NCI-H524 (cell line): Measurements from ENCODE around the gene WWC1.
"Not testable (repeated sequence)": the region's sequence is repeated elsewhere in the genome, so short reads cannot be mapped to it uniquely, and the experiment has no call there.

Experiments
- DNase-seq, 2 experiments: peaks; one replicate each; lab custom pipeline; 2025; lab: John Stamatoyannopoulos, UW

The WWC1 gene

DNA sequence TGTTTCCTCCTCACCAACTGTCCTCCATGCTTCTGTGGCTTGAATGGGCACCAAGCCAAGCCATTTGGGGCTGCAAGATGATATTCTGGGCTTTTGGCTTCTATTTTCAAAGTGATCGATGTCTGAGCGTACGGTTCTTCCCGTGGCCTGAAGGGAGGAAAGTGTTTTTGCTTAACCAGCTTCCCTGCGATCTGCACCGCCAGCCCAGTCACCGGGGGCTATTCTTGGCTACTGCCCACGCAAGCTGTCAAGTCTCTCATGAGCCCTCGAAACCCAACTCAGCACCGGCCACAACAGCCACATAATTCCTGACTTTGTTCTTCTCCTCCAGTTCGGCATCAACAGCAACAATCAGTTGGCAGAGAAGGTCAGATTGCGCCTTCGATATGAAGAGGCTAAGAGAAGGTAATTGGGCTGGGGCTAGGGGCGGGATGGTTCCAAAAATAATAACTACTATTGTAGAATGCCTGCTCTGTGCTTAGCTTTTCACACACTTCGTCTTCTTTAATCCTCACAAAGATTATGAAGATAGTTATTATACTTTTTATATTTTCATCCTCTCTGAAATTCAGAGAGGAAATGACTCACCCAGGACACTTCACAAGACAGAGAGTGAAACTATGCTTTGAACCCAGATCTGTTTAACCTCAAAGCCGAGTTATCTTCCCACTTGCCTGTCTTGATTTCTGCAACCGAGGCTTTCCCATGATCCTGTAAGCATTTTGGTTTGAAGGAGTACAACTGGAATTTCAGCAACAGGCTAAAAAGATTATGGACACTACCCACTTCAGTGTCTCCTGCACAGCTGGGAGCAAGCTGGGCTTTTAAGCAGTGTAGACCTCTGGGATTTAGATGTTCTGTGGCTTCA lies 118.4 kb downstream of the WWC1 start:
- no peak for DNase-seq

DNA sequence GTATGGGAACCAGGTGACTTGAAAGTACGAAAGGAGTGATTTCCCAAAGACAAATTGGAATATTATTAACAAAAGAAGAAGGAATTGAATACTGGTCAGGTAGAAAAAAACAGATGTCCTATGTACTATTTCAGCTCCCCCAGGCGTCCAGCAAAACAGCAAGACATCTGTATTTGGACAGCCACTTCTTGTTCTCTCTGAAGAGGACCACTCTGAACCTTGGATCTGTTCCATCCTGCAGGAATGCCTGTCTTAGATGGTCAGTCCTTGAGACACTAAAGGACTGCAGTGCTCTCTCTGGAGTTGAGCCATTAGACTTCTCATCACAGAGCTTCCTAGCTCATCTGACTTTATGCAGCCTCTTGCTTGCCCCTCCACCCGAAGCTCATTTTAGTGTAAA lies 120.4 kb downstream of the WWC1 start:
- DNase-seq = no peak

DNA sequence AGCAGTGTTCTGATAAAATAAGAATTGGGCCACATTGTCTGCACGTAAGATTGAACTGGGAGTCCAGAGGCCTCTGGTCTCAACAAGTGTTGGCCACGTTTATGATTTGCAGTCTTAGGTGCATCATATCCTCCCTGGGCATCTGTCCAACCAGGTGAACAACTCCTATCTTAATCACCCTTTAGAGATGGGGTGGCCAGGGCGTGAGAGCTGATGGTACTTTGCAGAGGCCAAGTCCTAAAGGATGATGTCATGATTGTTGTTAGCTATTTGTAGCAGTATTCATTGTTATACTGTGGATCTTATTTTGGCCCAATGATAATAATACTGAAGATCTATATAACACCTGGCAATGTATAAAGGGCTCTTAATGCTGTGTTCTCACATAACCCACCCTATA lies 121.6 kb downstream of the WWC1 start:
- DNase-seq = no peak

DNA sequence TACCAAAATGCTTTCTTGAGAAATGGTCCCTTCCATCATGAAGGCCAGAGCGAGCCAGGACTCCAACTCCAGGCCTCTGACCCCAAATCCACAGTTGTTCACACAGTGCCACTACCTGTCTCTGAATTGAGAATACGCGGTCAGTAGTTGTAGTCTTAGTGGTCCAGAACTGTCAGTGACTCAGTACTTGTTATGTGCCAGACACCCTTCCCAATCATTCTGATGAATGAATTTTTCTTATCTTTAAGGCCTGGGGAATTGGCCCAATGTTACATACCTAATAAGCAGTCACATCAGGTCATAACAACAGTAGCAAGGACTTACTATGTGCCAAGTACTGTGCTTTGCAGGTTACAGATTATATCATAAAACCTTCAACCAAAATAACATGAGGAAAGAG lies 122.2 kb downstream of the WWC1 start:
- DNase-seq = no peak

DNA sequence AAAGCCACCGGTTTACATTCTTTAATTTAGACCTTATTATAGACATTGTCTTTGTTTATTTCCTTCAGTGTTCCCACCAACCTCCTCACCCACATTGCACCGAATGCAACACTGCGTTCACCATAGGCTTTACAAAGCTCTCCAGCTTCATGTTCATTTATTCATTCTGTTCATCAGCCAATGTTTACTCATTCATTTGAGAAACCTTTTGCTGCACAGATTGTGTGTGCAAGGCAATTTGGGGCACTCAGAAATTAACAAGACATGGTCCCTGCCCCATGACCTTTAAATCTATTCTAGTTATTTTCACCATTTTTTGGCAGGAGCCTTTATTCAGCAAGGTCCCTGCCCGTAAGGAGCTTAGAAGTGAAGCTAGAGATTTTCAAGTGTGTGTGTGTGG lies 124.0 kb downstream of the WWC1 start:
- DNase-seq = no peak

DNA sequence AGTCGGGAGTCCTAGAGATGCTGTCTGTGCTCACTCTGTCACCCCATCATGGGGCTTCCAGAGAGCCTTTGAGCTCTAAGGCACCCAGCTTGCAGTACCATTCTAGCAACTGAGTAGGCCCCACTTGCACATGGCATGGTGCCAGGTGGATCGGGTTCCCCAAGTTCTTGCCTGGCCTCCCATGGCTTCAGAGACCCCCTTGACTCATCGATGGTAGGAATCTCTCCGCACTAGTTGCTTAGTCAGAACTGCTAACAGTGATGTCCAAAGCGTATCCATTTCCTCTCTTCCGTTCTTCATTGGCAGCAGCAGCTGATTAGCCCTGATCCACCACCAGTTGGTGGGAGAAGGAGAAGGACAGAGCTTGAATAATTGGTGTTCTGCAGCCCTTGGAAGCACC lies 124.5 kb downstream of the WWC1 start:
- DNase-seq = no peak

DNA sequence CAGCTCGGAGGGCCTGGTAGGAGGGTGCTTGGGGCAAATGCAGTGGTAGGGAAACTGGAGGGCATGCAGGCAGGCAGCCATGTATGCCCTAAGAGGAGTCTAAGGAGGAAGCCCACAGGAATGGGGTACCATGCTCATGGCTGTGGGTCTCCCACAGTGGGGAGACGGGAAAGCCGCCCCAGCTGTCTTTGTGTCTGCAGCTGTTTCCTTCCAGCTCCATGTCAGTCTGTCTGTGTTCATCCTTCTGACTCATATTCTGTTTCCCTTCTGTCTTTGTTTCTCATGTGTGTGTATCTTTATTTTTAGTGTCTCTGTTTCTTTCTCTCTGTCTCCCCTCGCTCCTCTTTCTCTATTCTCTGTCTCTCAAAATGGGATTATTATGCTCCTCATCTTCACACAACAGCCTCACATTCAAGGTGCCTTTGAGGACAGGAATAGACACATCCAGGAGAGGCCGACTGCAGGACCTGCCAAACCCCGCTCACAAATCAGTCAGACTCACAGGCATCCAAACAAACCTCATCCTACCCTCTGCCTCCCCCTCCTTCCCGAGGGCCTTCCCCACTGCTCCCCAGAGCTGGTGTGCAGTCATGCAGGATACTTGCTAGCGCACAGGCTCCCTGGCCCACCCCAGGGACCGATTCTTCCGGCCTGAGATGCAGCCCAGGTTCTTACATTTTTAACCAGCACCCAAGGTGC lies 126.4 kb downstream of the WWC1 start:
- DNase-seq = no peak

DNA sequence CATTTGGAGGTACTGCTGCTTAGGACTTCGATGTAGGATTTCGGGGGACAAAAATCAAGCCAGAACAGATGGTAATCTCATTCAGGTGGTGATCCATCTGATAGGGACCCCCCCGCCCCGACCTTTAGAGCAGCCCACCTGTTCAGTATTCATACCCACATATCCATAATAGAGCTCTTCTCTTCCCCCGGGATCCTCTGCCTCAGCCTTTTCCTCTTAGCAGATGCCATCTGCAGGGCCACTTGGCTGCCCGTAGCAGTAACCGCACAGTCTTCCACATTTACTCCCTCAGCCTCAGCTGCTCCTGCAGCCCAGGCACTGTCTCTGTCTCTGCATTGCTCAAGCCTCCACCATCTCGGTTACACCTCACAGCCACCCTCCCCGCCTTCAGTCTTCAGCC lies 129.0 kb downstream of the WWC1 start:
- DNase-seq = peak in 1 of 2 experiments; percentile 17

DNA sequence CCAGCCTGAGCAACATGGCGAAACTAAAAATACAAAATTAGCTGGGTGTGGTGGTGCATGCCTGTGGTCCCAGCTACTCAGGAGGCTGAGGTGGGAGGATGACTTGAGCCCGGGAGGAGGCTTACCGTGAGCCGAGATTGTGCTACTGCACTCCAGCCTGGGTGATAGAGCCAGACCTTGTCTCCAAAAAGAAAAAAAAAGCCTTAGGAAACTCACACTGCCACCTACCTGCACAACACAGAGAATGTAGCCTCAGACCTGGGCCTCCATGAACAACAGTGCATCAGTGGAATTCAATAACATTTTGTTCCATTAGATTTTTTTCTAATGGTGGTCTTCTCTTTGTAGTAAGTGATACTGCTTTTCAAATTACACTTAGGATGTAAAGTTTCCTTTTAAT lies 131.0 kb downstream of the WWC1 start:
- peak in 1 of 2 experiments; percentile 3 for DNase-seq

DNA sequence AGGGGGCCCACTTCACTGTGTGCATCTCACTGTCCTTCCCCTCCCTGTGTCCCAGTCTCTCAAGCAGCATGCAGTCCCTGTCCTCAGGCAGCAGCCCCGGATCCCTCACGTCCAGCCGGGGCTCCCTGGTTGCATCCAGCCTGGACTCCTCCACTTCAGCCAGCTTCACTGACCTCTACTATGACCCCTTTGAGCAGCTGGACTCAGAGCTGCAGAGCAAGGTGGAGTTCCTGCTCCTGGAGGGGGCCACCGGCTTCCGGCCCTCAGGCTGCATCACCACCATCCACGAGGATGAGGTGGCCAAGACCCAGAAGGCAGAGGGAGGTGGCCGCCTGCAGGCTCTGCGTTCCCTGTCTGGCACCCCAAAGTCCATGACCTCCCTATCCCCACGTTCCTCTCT lies 132.0 kb downstream of the WWC1 start:
- DNase-seq = no peak

DNA sequence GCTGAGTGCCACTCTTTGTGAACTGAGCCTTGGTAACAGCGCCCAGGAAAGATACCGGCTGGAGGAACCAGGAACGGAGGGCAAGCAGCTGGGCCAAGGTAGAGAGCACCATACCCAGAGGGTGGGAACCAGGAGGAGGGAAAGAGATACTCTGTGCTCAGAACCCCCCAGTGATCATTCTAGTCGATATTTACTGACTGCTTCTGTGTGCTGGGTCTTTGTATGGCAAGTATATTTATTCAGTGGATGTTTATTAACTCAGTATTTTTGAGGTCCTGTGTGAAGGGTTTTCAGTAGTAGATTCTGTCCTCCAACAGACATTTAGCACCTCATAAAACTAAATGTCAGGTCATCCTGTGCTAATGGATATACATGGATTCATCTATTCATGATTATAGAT lies 132.5 kb downstream of the WWC1 start:
- no peak for DNase-seq

DNA sequence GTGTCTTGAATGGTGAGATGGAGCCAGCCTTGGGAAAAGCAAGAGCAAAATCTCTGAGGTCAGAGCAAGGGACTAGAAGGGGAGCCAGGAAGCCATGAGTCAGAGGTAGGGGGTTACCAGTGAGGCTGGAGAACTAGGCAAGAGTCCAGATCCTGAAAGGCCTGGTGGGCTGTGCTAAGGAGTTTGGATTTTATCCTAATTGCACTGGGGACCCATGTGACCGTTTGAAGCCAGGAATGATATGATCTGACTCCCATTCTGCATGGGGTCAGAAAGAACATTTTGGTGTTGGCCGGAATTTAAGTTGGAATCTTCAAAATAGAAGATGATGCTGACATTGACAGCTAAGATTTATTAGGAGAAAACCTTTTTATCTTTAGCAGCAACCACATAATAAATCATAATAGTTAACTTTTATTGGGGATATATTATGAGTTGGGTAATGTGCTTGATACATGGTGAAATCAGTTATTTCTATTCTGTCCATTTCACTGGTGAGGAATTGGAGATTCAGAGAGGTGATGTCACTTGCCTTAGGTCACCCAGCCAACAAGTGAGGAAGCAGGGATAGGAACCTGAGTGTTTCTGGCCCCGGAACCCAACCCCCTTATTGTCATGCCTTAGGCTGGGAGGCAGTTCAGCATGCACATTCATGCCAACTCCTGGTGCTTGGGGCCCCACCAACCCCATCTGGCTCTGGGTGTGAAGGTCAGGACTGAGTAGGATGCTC lies 133.3 kb downstream of the WWC1 start:
- no peak for DNase-seq

DNA sequence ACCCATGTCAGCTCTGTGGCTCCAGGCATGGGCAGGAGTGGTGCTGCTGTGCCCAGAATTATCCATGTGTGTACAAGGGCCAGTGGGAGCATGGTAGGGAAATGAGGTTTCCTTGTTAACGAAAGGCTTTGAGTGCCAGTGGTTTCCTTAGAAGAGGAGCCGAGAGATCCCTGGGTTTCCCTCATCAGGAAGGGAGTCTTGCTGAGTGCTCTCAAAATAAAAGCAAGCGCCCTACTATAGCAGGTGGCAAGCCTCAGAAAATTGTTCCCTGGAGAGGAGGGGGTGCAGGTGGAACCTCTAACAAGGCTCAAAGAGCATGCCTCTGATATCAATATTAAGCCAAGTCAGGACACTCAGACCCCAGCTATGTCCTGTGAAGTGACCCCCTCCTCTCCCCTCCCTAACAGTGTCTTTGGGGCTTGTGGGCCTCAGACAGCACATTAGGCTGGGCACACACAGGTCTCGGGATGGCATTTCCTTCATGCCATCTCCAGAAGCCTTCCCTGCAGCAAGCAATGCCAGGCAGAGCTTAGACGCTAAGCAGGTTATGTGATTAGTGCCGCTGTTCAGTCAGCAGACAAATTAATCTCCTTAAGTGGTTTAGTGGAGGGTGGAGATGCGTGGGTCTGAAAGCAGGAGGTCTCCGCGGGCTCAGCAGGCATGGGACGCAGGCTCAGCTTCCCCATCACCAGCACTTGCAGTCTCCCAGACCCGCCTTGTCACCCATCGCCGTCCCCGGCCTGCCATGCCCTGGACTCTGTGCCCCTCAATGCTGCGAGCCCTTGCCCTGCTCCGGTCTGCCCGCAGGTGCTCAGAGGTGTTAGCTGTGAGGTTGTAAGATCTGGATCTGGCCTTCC lies 134.8 kb downstream of the WWC1 start:
- peak; percentile 89 to 92 for DNase-seq

DNA sequence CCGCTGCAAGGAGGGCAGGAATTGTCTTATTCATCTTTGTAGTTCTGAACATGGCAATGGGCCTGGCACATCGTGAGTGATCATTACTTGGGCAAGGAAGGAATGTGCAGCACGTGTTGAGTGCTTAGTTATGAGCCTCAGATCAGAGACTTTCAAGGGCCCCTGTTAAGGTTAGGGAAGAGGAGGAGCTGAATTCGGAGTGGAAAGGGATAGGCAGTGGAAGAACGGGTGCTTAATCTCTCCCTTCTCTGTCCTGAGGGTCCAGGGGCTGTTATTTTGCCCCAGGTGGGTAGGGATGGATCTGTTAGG lies 135.4 kb downstream of the WWC1 start:
- DNase-seq = peak in 1 of 2 experiments; percentile 45

DNA sequence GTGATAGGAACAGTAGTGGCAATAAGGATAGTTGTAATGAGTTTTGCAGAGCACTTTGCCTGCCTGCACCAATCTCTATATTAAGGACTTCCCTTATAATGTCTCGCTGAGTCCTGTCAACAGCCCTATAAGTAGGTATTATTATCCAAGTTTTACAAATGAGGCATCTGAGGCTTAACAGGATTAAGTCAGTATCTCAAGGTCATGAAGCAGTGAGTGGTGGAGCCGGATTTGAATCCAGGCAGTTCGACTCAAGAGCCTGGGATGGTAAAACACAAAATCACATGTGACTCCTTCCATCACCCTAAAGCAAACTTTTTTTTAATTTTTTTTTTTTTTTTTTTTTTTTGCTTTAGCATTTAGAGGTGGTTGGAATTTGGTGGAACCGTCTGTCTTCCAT lies 135.8 kb downstream of the WWC1 start:
- DNase-seq = peak; percentile 57 to 80

DNA sequence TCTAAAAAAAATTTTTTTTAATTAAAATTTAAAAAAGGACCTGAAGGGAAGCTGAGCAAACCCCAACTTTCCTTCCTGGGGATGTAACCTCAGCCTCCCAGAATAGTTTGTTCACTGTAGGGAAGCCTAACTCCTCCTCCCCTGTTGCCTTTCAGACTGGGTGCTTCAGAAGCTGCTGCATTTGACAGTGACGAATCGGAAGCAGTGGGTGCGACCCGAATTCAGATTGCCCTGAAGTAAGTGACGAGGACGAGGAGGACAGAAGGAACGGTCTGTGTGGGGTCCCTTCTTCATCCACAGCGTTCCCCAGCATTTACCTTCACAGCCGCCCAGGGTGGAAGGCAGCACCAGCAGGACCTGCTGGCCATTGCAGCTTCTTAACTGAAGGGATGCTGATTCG lies 137.1 kb downstream of the WWC1 start:
- no peak for DNase-seq

DNA sequence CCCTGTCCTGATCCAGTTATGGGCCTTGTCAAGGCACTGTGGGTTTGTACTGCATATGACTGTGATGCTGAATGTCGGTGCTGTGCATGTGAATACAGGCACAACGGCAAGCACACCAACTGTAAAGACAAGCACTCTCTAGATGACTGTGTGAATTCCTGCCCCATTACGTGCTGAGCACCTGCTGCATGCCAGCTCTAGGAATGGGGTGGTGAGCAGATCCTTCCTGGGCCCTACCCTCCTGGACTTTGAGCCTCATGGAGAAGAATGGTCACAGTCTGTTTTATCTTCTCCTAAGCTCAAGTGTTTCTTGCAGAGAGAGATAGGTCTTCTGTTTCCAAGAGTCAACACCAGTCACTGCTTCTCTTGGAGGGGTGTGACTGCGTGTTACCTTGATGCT lies 138.9 kb downstream of the WWC1 start:
- no peak for DNase-seq

DNA sequence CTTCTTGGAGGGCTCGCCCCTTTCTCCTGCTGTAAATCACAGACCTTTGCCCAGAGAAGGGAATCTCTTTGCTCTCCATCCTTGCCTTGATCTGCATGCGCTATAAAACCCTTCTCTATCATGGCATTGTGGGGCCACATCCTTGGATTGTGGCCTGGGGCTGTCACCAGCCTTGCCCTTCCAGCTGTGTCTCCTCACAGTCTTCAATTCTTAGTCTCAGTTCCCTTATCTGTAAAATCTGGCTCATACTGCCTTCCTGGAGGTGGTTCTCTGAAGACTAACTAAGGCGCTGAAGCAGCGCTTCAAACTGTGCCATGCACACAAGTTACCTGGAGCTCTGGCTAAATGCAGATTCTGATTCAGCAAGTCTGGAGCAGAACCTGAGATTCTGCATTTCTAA lies 141.5 kb downstream of the WWC1 start:
- DNase-seq = no peak

DNA sequence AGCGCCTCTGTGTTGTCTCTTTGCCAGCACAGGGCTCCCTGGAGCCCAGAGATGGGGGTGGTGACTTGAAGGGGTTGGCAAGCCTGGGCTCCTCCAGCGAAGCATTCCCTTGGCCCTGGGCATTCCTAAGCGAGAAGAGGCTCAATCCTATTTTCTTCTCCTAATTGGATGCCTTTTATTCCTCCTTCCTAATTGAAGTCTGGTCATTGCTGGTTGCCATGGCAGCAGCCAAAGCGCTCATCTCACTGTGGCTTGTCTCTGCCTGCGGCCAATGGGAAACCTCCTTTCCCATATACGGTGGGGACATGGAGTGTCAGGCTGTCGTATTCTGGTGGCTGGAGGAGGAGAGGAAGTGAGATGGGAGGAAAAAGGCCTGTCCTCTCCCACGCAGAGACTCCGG lies 142.6 kb downstream of the WWC1 start:
- DNase-seq = peak in 1 of 2 experiments; percentile 13

DNA sequence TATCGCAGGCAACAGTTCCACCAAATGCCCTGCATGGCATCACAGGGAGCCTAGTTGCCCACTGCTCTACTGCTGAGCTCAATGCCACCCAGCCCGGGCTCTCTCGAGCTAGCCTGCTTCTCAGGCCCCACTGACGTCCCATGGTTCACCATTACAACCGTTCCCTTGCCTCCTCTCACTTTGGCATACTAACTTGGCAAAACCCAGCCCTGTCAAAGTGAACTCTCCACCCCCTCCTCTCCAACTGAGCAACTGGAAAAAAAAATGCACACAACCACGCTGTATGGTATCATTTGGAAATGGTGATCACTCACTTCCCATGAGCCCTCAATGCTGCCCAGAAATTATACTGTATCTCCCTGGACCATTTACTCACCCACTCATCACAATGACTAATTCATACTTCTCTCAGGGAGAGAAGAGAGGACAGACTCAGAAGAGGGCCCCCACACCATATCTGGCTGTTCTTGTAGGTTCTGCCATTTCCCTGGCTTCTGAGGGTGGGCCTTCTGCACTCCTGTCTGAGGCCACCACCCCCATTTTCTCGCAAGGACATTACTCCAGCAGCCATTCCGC lies 143.4 kb downstream of the WWC1 start:
- no peak for DNase-seq

DNA sequence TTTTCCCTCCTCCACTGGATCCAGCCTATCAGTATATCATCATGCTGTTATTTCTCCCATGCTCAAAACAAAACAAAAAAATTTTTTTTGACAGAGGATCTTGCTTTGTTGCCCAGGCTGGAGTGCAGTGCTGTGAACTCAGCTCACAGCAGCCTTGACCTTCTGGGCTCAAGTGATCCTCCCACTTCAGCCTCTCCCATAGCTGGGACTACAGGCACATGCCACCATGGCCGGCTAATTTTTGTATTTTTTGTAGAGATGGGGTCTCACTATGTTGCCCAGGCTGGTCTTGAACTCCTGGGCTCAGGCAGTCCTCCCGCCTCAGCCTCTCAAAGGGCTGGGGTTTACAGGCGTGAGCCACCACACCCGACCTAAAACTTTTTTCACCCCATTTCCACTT lies 143.9 kb downstream of the WWC1 start:
- not testable (repeated sequence) for DNase-seq

DNA sequence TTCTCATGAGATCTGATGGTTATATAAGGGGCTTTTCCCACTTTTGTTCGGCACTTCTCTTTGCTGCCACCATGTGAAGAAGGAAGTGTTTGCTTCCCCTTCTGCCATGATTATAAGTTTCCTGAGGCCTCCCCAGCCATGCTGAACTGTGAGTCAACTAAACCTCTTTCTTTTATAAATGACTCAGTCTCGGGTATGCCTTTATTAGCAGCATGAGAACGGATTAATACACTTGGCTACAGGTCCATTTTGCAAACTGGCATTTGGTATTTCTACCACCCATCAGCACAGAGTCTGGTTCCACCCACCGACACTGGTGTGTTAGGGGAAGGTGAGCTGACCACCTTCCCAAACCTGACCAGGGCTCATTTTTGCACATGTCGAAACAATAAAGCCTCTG lies 146.9 kb downstream of the WWC1 start:
- DNase-seq = no peak
